K562 (cell line): Measurements from ENCODE around the gene BMS1. TPM values are rescaled to one million over a fixed set of nuclear protein-coding genes. Genes with fewer than 3 reads are reported as not detected.

Experiments used
- ATAC-seq: fragments of 200-7000 bp; cut with Tn5 transposase; 3 replicates; pipeline ENCODE4 v1.9.1; 2020; ENCODE audit warnings: moderate library complexity
- BruUV-seq: library from RNA; stranded (reverse); fragments of 400-500 nt; replicated peaks from 2 replicates; lab custom pipeline; 2021; lab: Mats Ljungman, UMichigan
- CTCF ChIA-PET: fragments of 300-600 bp; formaldehyde crosslinking; extraction: SDS; loops from one replicate; lab custom pipeline; 2021; ENCODE audit warnings: low intra/inter-chr PET ratio; lab: Yijun Ruan, JAX
- POLR2A ChIA-PET: fragments of 300-600, 350-650 bp; sonication (Branson Sonifier 250); formaldehyde crosslinking; extraction: SDS; loops from one replicate; lab custom pipeline; 2021; ENCODE audit warnings: antibody characterized with exemption, inconsistent platforms; lab: Yijun Ruan, JAX
- DNase-seq, 4 experiments: peaks; one replicate each; pipeline versions ENCODE4 v3.0.0 to v3.0.0-alpha.2; 2011 to 2018; ENCODE audit warnings: low spot score in 3 of 4, mixed read lengths in 3 of 4; ENCODE audit errors: extremely low read depth in 1 of 4
- FAIRE-seq: peaks from 2 replicates; lab custom pipeline; 2011; peaks lifted over from hg19 to GRCh38; lab: Jason Lieb, UNC
- H2AFZ ChIP-seq: 2 replicates; pipeline ENCODE4 v1.6.0; 2011; ENCODE audit warnings: low read depth, low read length, control low read depth, inconsistent platforms
- H3K27ac ChIP-seq: fragments of 200-600 bp; 3 replicates; pipeline ENCODE4 v1.8.0; 2011; ENCODE audit warnings: low read depth, mild to moderate bottlenecking, control low read depth, inconsistent platforms, low read length, moderate library complexity, mixed read lengths; ENCODE audit errors: extremely low read depth
- H3K27me3 ChIP-seq, 2 experiments: fragments of 300-600 bp in 1 of 2; 2 replicates in 1 of 2; 3 replicates in 1 of 2; pipeline versions ENCODE4 v1.6.0 to v1.8.0; 2011; ENCODE audit warnings: inconsistent platforms in 2 of 2, low read length in 2 of 2, mild to moderate bottlenecking in 1 of 2, mixed read lengths in 1 of 2, moderate library complexity in 1 of 2; ENCODE audit not compliant: control insufficient read depth in 2 of 2, insufficient read depth in 2 of 2
- H3K36me3 ChIP-seq: fragments of 300-600 bp; 3 replicates; pipeline ENCODE4 v1.8.0; 2011; ENCODE audit warnings: mild to moderate bottlenecking, low read length, inconsistent platforms; ENCODE audit not compliant: control insufficient read depth, insufficient read depth
- H3K4me1 ChIP-seq, 2 experiments: fragments of 200-600 bp in 1 of 2; replicated peaks in 1 of 2; 2 replicates in 1 of 2; 3 replicates in 1 of 2; pipeline versions ENCODE4 v1.5.1 to v1.8.0; 2011; ENCODE audit warnings: inconsistent platforms in 2 of 2, low read length in 2 of 2, mild to moderate bottlenecking in 1 of 2, mixed read lengths in 1 of 2, moderate library complexity in 1 of 2; ENCODE audit not compliant: control insufficient read depth in 2 of 2, insufficient read depth in 2 of 2
- H3K4me2 ChIP-seq: 2 replicates; pipeline ENCODE4 v1.6.1; 2011; ENCODE audit warnings: low read length, control low read depth, inconsistent platforms, mixed read lengths; ENCODE audit not compliant: insufficient read depth
- H3K4me3 ChIP-seq: fragments of 200-600 bp; sonication (generic), shearing (Covaris generic); 2 replicates; pipeline ENCODE4 v1.5.1; 2016; ENCODE audit warnings: control low read depth, inconsistent platforms
- H3K79me2 ChIP-seq: fragments of 200-600 bp; 3 replicates; pipeline ENCODE4 v1.8.0; 2011; ENCODE audit warnings: low read length, inconsistent platforms; ENCODE audit not compliant: control insufficient read depth, insufficient read depth
- H3K9ac ChIP-seq, 2 experiments: 2 replicates each; pipeline versions ENCODE4 v1.6.0 to v1.6.1; 2011; ENCODE audit warnings: low read depth in 2 of 2, low read length in 2 of 2, control low read depth in 1 of 2, inconsistent platforms in 1 of 2, mild to moderate bottlenecking in 1 of 2, mixed read lengths in 1 of 2; ENCODE audit not compliant: insufficient read depth in 1 of 2
- H3K9me1 ChIP-seq: one replicate; pipeline ENCODE4 v1.6.0; 2011; ENCODE audit warnings: inconsistent platforms, mild to moderate bottlenecking, low read length, moderate library complexity; ENCODE audit not compliant: control insufficient read depth, insufficient read depth
- H3K9me3 ChIP-seq: replicated peaks from 2 replicates; pipeline ENCODE4 v1.5.1; 2011; ENCODE audit warnings: low read depth, low read length, inconsistent platforms; ENCODE audit not compliant: control insufficient read depth, insufficient read depth
- H4K20me1 ChIP-seq: replicated peaks from 2 replicates; pipeline ENCODE4 v1.6.1; 2011; ENCODE audit warnings: low read length, inconsistent platforms, mixed read lengths; ENCODE audit not compliant: control insufficient read depth, insufficient read depth
- BCLAF1 ChIP-seq, 2 experiments: fragments of 450-650 bp in 1 of 2; IDR thresholded peaks; 2 replicates each; pipeline ENCODE4 v1.6.1; 2011 to 2017; ENCODE audit warnings: low read depth in 2 of 2, antibody characterized with exemption in 1 of 2, borderline replicate concordance in 1 of 2, low read length in 1 of 2, mild to moderate bottlenecking in 1 of 2, mixed read lengths in 1 of 2; ENCODE audit not compliant: control insufficient read depth in 1 of 2
- CBFA2T3 ChIP-seq: fragments of 450-650 bp; IDR thresholded peaks from 2 replicates; pipeline ENCODE4 v1.6.1; 2017
- CEBPB ChIP-seq: fragments of 450-650 bp; IDR thresholded peaks from 2 replicates; pipeline ENCODE4 v1.6.1; 2016; ENCODE audit warnings: missing genetic modification characterization, missing compliant biosample characterization
- HCFC1 ChIP-seq: IDR thresholded peaks from 2 replicates; pipeline ENCODE4 v1.6.1; 2012; ENCODE audit warnings: low read depth, low read length, improper control_type of control experiment
- MCM7 ChIP-seq, 2 experiments: fragments of 450-650 bp; IDR thresholded peaks; 2 replicates each; pipeline ENCODE4 v1.6.1; 2016 to 2018
- PHF21A ChIP-seq: fragments of 450-650 bp; IDR thresholded peaks from 2 replicates; pipeline ENCODE4 v1.6.1; 2017; ENCODE audit warnings: low read depth, borderline replicate concordance
- RB1 ChIP-seq: fragments of 450-650 bp; IDR thresholded peaks from 2 replicates; pipeline ENCODE4 v1.6.1; 2017; ENCODE audit warnings: low read depth, mild to moderate bottlenecking
- RUNX1 ChIP-seq: sonication (generic); IDR thresholded peaks from 2 replicates; pipeline ENCODE4 v1.6.1; 2016; ENCODE audit warnings: antibody characterized with exemption, low read depth
- SIRT6 ChIP-seq: IDR thresholded peaks from one replicate; pipeline ENCODE4 v1.6.1; 2012; ENCODE audit warnings: low read depth, mild to moderate bottlenecking, control low read depth, inconsistent platforms, low read length, moderate library complexity
- YBX1 ChIP-seq: fragments of 450-650 bp; IDR thresholded peaks from 2 replicates; pipeline ENCODE4 v1.7.1; 2016; ENCODE audit warnings: mild to moderate bottlenecking
- ZKSCAN3 ChIP-seq: fragments of 250-450 bp; sonication (Bioruptor Pico); IDR thresholded peaks from 2 replicates; pipeline ENCODE4 v1.4.0; 2020
- ZNF444 ChIP-seq: fragments of 250-450 bp; sonication (Bioruptor Pico); IDR thresholded peaks from 2 replicates; pipeline ENCODE4 v1.4.0; 2020; ENCODE audit warnings: mild to moderate bottlenecking, moderate library complexity
- ZSCAN32 ChIP-seq: fragments of 450-650 bp; formaldehyde crosslinking; IDR thresholded peaks from 2 replicates; pipeline ENCODE4 v1.4.0; 2020; ENCODE audit warnings: mild to moderate bottlenecking, moderate library complexity
- WGBS: fragments of 100-300 bp; shearing (Covaris generic); methylation state at CpG from one replicate; pipeline ENCODE4 v1.1.6; 2016; ENCODE audit warnings: low coverage, mixed read lengths; ENCODE audit not compliant: insufficient coverage; ENCODE audit errors: missing lambda C conversion rate; 5-methylcytosine and 5-hydroxymethylcytosine counted together
- in situ Hi-C: fragments of 300-500 bp; cut with MboI; formaldehyde crosslinking; loops from 4 replicates; pipeline ENCODE4 v1.15.0; 2018; ENCODE audit warnings: inconsistent platforms, mixed read lengths
- intact Hi-C: fragments of 100-400 bp; cut with micrococcal nuclease; formaldehyde crosslinking; loops from 2 replicates; pipeline ENCODE4 v1.14.2; 2022
- polyA plus RNA-seq, 8 experiments: library from polyadenylated mRNA; depleted of rRNA in 4 of 8; stranded (reverse) in 5 of 8; unstranded in 3 of 8; fragments of >200 nt; fragmentation: Nextera tagmentation in 2 of 8; fragmentation: Illumina TruSeq in 1 of 8; extraction: Ambion mirVana in 2 of 8; extraction: Trizol in 1 of 8; gene quantifications; 2 replicates each; pipeline versions ENCODE4 v1.2.1 to v1.2.3, GENCODE V29; 2011 to 2014; ENCODE audit warnings: inconsistent platforms in 1 of 8, missing spikeins in 1 of 8
- total RNA-seq, 7 experiments: library from RNA; depleted of rRNA in 6 of 7; stranded (reverse); fragments of >200 nt in 6 of 7; fragmentation: Illumina TruSeq in 2 of 7; extraction: Trizol in 2 of 7; gene quantifications; 2 replicates each; pipeline versions ENCODE4 v1.2.1 to v1.2.3, GENCODE V29; 2011 to 2021; ENCODE audit warnings: low replicate concordance in 1 of 7
- TF ChIP-seq, protein P1 (sequence below): fragments of 450-650 bp; formaldehyde crosslinking; conservative IDR thresholded peaks from 2 replicates; pipeline ENCODE4 v1.4.0; 2022; ENCODE audit warnings: mild to moderate bottlenecking, missing genetic modification characterization

The BMS1 gene
- total and polyA plus RNA-seq, 9 of the 15 experiments (the other 6 are each of a cell fraction or from before 2014, with no cell fraction given) = 11.1 to 46.9 (median 32.7) TPM

DNA sequence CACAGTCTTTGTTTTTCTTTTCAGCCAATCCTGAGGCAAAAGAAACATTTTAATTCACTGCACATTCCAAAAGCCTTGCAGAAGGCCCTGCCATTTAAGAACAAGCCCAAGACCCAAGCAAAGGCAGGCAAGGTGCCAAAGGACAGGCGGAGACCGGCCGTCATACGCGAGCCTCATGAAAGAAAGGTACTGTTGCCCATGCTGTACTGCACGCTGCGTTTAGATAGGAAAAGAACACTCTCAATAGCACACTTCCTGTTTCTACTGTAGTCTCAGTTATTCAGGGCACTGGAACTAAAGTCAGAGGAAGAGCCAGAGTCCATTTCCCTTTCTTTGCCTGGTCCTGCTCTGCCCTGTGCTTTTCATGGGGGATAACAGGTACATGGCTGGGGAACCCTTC lies 47.6 kb downstream of the BMS1 start:
- Histone ChIP-seq H3K4me2 (no peak overlapping the region), H3K9ac (no peak overlapping the region), H3K36me3 (peaks cover 69% of the 10 kb centered on the region), H2AFZ (no peak overlapping the region), H3K27me3 (no peaks in the 10 kb centered on the region), H3K4me3 (no peak overlapping the region), H3K9me3 (no peaks in the 10 kb centered on the region), H3K9me1 (no peaks in the 10 kb centered on the region), H3K4me1 (peaks cover 0 to 2% of the 10 kb centered on the region in 2 experiments; a peak in 1 of 5 replicates), H3K27ac (no peak overlapping the region), H4K20me1 (no peaks in the 10 kb centered on the region), H3K79me2 (peaks cover 7% of the 10 kb centered on the region; the same call in 2 of the 3 replicates)
- in situ Hi-C loops = no loop called here
- FAIRE-seq (no peak), DNase-seq (no peak), ATAC-seq (no peak)
- ChIA-PET CTCF (interaction anchor here (0.6 kb wide), 1 partner anchor 281 kb away, joined by 4 read pairs; no protein-coding TSS in a partner anchor), POLR2A (no interaction called here)
- BruUV-seq = no TSS peak
- no peak for TF ChIP-seq HCFC1
- no peak for TF ChIP-seq CEBPB (tag)
- no peak for TF ChIP-seq YBX1
- TF ChIP-seq ZSCAN32 (CRISPR knock-in tag) = no peak
- no peak for TF ChIP-seq SIRT6
- no peak for TF ChIP-seq PHF21A
- TF ChIP-seq, protein P1, sequence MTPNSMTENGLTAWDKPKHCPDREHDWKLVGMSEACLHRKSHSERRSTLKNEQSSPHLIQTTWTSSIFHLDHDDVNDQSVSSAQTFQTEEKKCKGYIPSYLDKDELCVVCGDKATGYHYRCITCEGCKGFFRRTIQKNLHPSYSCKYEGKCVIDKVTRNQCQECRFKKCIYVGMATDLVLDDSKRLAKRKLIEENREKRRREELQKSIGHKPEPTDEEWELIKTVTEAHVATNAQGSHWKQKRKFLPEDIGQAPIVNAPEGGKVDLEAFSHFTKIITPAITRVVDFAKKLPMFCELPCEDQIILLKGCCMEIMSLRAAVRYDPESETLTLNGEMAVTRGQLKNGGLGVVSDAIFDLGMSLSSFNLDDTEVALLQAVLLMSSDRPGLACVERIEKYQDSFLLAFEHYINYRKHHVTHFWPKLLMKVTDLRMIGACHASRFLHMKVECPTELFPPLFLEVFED (CRISPR knock-in tag) = no peak
- no peak for TF ChIP-seq ZNF444
- no peak for TF ChIP-seq CBFA2T3
- no peak for TF ChIP-seq RB1
- TF ChIP-seq BCLAF1 (IDR thresholded peaks at IDR 0.05; ENCODE audit: borderline replicate concordance in 1 of 2, control insufficient read depth in 1 of 2, low read depth in 2 of 2, low read length in 1 of 2) = no peak
- no peak for TF ChIP-seq MCM7 (IDR thresholded peaks at IDR 0.05)
- no peak for TF ChIP-seq RUNX1
- TF ChIP-seq ZKSCAN3 (CRISPR knock-in tag) = no peak
- WGBS = over 99% methylated on average over 7 of the region's 7 CpGs
- intact Hi-C loops = no loop called here
